B cell (primary cell): Measurements from ENCODE around the gene BARX1. TPM values are rescaled to one million over a fixed set of nuclear protein-coding genes. Genes with fewer than 3 reads are reported as not detected.

Experiments used
- ATAC-seq: fragments of 200-7000 bp; cut with Tn5 transposase; one replicate; pipeline ENCODE4 v1.10.0; 2021; ENCODE audit warnings: low read depth, mild to moderate bottlenecking, moderate number of reproducible peaks, moderate library complexity
- CTCF ChIA-PET: fragments of 350-600 bp; sonication (Branson Sonifier 250); formaldehyde crosslinking; loops from one replicate; lab custom pipeline; 2021; ENCODE audit warnings: antibody characterized with exemption, inconsistent platforms; lab: Charles Lee
- POLR2A ChIA-PET: fragments of 350-600 bp; sonication (Branson Sonifier 250); formaldehyde crosslinking; loops from one replicate; lab custom pipeline; 2021; ENCODE audit warnings: antibody characterized with exemption; lab: Charles Lee
- DNase-seq: peaks from one replicate; pipeline ENCODE4 v3.0.0; 2013
- H2AFZ ChIP-seq: 2 replicates; pipeline ENCODE4 v1.6.1; 2012; ENCODE audit warnings: mild to moderate bottlenecking, low read depth, low read length; ENCODE audit not compliant: insufficient read depth, poor library complexity, severe bottlenecking
- H3K27ac ChIP-seq, 2 donors: 1 replicate in 1 of 2; 2 replicates in 1 of 2; pipeline ENCODE4 v1.5.1; 2012 to 2013; ENCODE audit warnings: low read length in 2 of 2, mild to moderate bottlenecking in 2 of 2, moderate library complexity in 1 of 2
- H3K27me3 ChIP-seq, 4 experiments: fragments of 200-600 bp in 1 of 4; sonication (generic) in 1 of 4; replicated peaks in 1 of 4; 1 replicate in 2 of 4; 2 replicates in 2 of 4; pipeline versions ENCODE4 v1.6.1 to v1.7.0; 2013 to 2016; ENCODE audit warnings: low read length in 3 of 4, mild to moderate bottlenecking in 2 of 4, mixed read lengths in 1 of 4, moderate library complexity in 1 of 4; ENCODE audit not compliant: insufficient read depth in 4 of 4, control insufficient read depth in 3 of 4; ENCODE audit errors: control extremely low read depth in 1 of 4
- H3K36me3 ChIP-seq, 2 experiments: replicated peaks in 1 of 2; 1 replicate in 1 of 2; 2 replicates in 1 of 2; pipeline versions ENCODE4 v1.6.1 to v1.7.1; 2013; ENCODE audit warnings: low read length in 1 of 2; ENCODE audit not compliant: insufficient read depth in 2 of 2, control insufficient read depth in 1 of 2; ENCODE audit errors: control extremely low read depth in 1 of 2, extremely low read depth in 1 of 2
- H3K4me1 ChIP-seq, 2 donors: fragments of 200-600 bp in 1 of 2; sonication (generic) in 1 of 2; 1 replicate in 1 of 2; 2 replicates in 1 of 2; pipeline versions ENCODE4 v1.5.1 to v1.6.1; 2013 to 2017; ENCODE audit warnings: low read length in 2 of 2; ENCODE audit not compliant: control insufficient read depth in 2 of 2, insufficient read depth in 2 of 2
- H3K4me2 ChIP-seq: replicated peaks from 2 replicates; pipeline ENCODE3; 2012; ENCODE audit warnings: mild to moderate bottlenecking, low read depth, low read length; ENCODE audit not compliant: poor library complexity, severe bottlenecking
- H3K4me3 ChIP-seq, 5 experiments: fragments of 200-600 bp in 1 of 5; sonication (generic) in 1 of 5; 1 replicate in 3 of 5; 2 replicates in 2 of 5; pipeline versions ENCODE4 v1.5.1 to v1.7.0; 2011 to 2016; ENCODE audit warnings: low read length in 4 of 5, mild to moderate bottlenecking in 4 of 5, low read depth in 2 of 5, control low read depth in 1 of 5, moderate library complexity in 1 of 5; ENCODE audit not compliant: insufficient read depth in 1 of 5; ENCODE audit errors: control extremely low read depth in 1 of 5, extremely low read depth in 1 of 5
- H3K79me2 ChIP-seq: fragments of 200-600 bp; sonication (generic); one replicate; pipeline ENCODE4 v1.6.0; 2016; ENCODE audit warnings: low read length; ENCODE audit not compliant: control insufficient read depth, insufficient read depth
- H3K9ac ChIP-seq: fragments of 200-600 bp; sonication (generic); 2 replicates; pipeline ENCODE4 v1.6.1; 2017; ENCODE audit warnings: mild to moderate bottlenecking, low read length, moderate library complexity
- H3K9me3 ChIP-seq, 3 donors: one replicate each; pipeline versions ENCODE4 v1.6.1 to v1.7.1; 2013; ENCODE audit warnings: low read length in 2 of 3; ENCODE audit not compliant: control insufficient read depth in 2 of 3, insufficient read depth in 1 of 3; ENCODE audit errors: control extremely low read depth in 1 of 3
- H4K20me1 ChIP-seq: 2 replicates; pipeline ENCODE4 v1.6.0; 2012; ENCODE audit warnings: mild to moderate bottlenecking, low read length; ENCODE audit not compliant: insufficient read depth, control insufficient read depth, poor library complexity, severe bottlenecking
- H3K27ac Mint-ChIP-seq: one replicate; pipeline ENCODE4 v1.8.0; 2021; ENCODE audit warnings: mixed read lengths
- H3K27me3 Mint-ChIP-seq: one replicate; pipeline ENCODE4 v1.8.0; 2021; ENCODE audit warnings: mixed read lengths
- H3K4me1 Mint-ChIP-seq: one replicate; pipeline ENCODE4 v1.8.0; 2021; ENCODE audit warnings: mixed read lengths
- H3K4me3 Mint-ChIP-seq: one replicate; pipeline ENCODE4 v1.8.0; 2021; ENCODE audit warnings: mixed read lengths
- H3K9me3 Mint-ChIP-seq: one replicate; pipeline ENCODE4 v1.8.0; 2022; ENCODE audit warnings: mixed read lengths; ENCODE audit not compliant: insufficient read depth
- CTCF ChIP-seq: fragments of 200-600 bp; IDR thresholded peaks from one replicate; pipeline ENCODE4 v1.8.0; 2022; ENCODE audit warnings: antibody characterized with exemption, mild to moderate bottlenecking
- EZH2 ChIP-seq: IDR thresholded peaks from 2 replicates; pipeline ENCODE4 v1.6.1; 2012; ENCODE audit warnings: borderline replicate concordance, low read depth, mild to moderate bottlenecking, moderate library complexity, low read length; ENCODE audit not compliant: insufficient read depth, poor library complexity, severe bottlenecking
- WGBS: methylation state at CpG from one replicate; pipeline ENCODE4 v1.1.5; 2013; ENCODE audit warnings: missing lambda C conversion rate; ENCODE audit not compliant: insufficient coverage; 5-methylcytosine and 5-hydroxymethylcytosine counted together
- intact Hi-C: fragments of 100-400 bp; cut with micrococcal nuclease; formaldehyde crosslinking; loops from one replicate; pipeline ENCODE4 v1.10.0; 2022
- polyA plus RNA-seq: library from polyadenylated mRNA; depleted of rRNA; stranded (reverse); fragments of >200 nt; gene quantifications from 2 replicates; pipeline ENCODE4 v1.2.3, GENCODE V29; 2012
- total RNA-seq, 2 donors: library from RNA; stranded (reverse); fragments of 120-200 nt in 1 of 2; gene quantifications; 1 replicate in 1 of 2; 2 replicates in 1 of 2; pipeline versions ENCODE4 v1.2.3 to v1.2.4, GENCODE V29; 2013 to 2022

The BARX1 gene
- total and polyA plus RNA-seq, 2 donors (not counting 1 experiment from before 2014, with no cell fraction given) = not detected

DNA sequence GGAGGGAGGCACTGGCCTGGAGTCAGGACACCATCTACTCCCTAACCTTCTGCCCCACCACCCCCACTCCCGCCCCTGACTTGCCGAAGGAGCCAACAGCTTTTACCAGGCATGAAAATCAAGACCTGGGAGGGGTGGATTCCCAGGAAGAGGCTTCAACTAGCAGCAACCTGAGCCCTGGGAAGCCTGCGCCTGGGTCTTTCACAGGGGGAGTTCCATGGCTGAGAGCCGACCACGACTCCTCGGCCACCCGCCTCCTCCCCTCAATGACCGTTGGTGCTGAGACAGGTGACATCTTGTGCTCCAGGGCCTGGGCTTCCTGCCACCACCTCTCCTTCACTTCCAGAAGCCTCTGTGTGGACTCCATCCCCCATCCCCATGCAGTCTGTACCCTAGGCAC, 37.1 kb downstream of the BARX1 start:
- Histone ChIP-seq H3K4me1 (no peaks in the 10 kb centered on the region), H2AFZ (no peak overlapping the region), H3K9me3 (no peaks in the 10 kb centered on the region), H3K36me3 (no peaks in the 10 kb centered on the region), H3K79me2 (no peaks in the 10 kb centered on the region), H3K9ac (no peak overlapping the region), H4K20me1 (no peaks in the 10 kb centered on the region), H3K27me3 (peaks cover 0 to 4% (median 0%) of the 10 kb centered on the region in 4 experiments), H3K4me3 (no peak overlapping the region), H3K27ac (no peak overlapping the region), H3K4me2 (no peak overlapping the region)
- Mint-ChIP-seq H3K9me3 (no peaks in the 10 kb centered on the region), H3K27ac (no peak overlapping the region), H3K27me3 (peaks cover 8% of the 10 kb centered on the region), H3K4me1 (no peaks in the 10 kb centered on the region), H3K4me3 (no peak overlapping the region)
- ChIA-PET POLR2A (no interaction called here), CTCF (no interaction called here)
- 77% methylated on average over 6 of the region's 8 CpGs for WGBS
- no peak for DNase-seq
- TF ChIP-seq EZH2 = no peak
- TF ChIP-seq CTCF = no peak
- ATAC-seq = no peak
- intact Hi-C loops = no loop called here

DNA sequence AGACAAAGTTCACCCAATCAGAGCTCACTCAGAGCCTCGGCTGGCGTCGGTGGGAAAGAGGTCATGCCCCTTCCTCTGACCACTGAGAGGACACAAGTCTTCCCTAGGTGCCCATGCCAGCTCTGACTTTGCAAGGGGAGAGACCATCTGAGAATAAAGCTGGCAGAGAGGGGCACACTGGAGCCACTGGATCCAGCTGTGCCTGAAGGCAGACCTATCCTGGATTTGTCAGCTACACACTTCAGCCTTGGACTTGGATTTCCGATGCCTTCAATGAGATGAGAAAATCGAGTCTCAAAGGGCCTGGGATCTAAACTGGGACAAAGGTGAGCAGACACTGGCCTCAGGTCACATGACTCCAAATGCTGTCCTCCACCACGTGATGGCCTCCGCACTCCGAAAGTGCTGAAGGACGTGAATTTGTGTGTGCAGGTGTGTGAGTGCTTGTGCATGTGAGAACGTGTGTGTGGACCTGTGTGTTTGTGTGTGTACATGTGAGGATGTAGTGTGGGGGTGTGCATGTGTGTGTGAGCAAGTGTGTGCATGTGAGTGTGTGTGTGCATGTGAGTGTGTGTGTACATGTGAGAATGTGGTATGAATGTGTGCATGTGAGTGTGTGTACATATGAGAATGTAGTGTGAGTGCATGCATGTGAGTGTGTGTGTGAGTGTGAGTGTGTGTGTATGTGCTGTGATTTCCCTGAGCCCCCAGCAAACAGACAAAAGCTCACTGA, 37.9 kb downstream of the BARX1 start:
- intact Hi-C loops = no loop called here
- Histone ChIP-seq H3K27me3 (peaks cover 0 to 4% (median 0%) of the 10 kb centered on the region in 4 experiments), H3K27ac (no peak overlapping the region), H3K4me1 (peaks cover 0 to 6% of the 10 kb centered on the region in 2 donors), H3K36me3 (no peaks in the 10 kb centered on the region), H3K4me3 (no peak overlapping the region), H2AFZ (no peak overlapping the region), H3K79me2 (no peaks in the 10 kb centered on the region), H4K20me1 (no peaks in the 10 kb centered on the region), H3K9me3 (no peaks in the 10 kb centered on the region), H3K9ac (no peak overlapping the region), H3K4me2 (no peak overlapping the region)
- Mint-ChIP-seq H3K27ac (no peak overlapping the region), H3K27me3 (peaks cover 8% of the 10 kb centered on the region), H3K9me3 (no peaks in the 10 kb centered on the region), H3K4me3 (no peak overlapping the region), H3K4me1 (peaks cover 3% of the 10 kb centered on the region)
- ChIA-PET POLR2A (no interaction called here), CTCF (no interaction called here)
- 88% methylated on average over 10 of the region's 10 CpGs for WGBS
- TF ChIP-seq EZH2 (no peak), CTCF (no peak)
- ATAC-seq (no peak), DNase-seq (no peak)
